Brain microvascular endothelial cell (primary cell): ENCODE results near the gene PRRT1.
"Not testable (repeated sequence)": the region's sequence is repeated elsewhere in the genome, so short reads cannot be mapped to it uniquely, and the experiment has no call there.

Experiments
- DNase-seq: peaks from one replicate; pipeline ENCODE4 v3.0.0-alpha.2; 2020
- H3K27ac ChIP-seq: fragments of 250-450 bp; sonication (Bioruptor Pico); 2 replicates; pipeline ENCODE4 v1.5.1; 2020; ENCODE audit warnings: mild to moderate bottlenecking, moderate library complexity
- H3K27me3 ChIP-seq: fragments of 250-450 bp; sonication (Bioruptor Pico); replicated peaks from 2 replicates; pipeline ENCODE4 v1.5.1; 2020; ENCODE audit warnings: mild to moderate bottlenecking
- H3K36me3 ChIP-seq: fragments of 250-450 bp; sonication (Bioruptor Pico); replicated peaks from 2 replicates; pipeline ENCODE4 v1.5.1; 2020; ENCODE audit warnings: mild to moderate bottlenecking
- H3K4me3 ChIP-seq: 2 replicates; pipeline ENCODE4 v1.5.1; 2011; ENCODE audit warnings: low read depth, mild to moderate bottlenecking, control low read depth, low read length, moderate library complexity
- CTCF ChIP-seq: IDR thresholded peaks from 2 replicates; pipeline ENCODE4 v1.5.1; 2011; ENCODE audit warnings: low read depth, mild to moderate bottlenecking, moderate library complexity, low read length, control low read depth, inconsistent platforms; ENCODE audit errors: missing control alignments
- in situ Hi-C: cut with HindIII; loops from 2 replicates; pipeline ENCODE4 v1.10.0; 2017; ENCODE audit warnings: low sequenced_read_pairs, low pct_ligation_motif_present

PRRT1 gene

GRCh38 chr6:32149092-32149755 lies 2.5 kb downstream of the PRRT1 start:
- Histone ChIP-seq H3K36me3 (no peaks in the 10 kb centered on the region), H3K27me3 (no peaks in the 10 kb centered on the region), H3K4me3 (peak overlapping the region; percentile 24), H3K27ac (no peak overlapping the region)
- TF ChIP-seq CTCF, result no peak
- in situ Hi-C loops, result no loop called here
- DNase-seq, result no peak

GRCh38 chr6:32148289-32149091 lies 3.2 kb downstream of the PRRT1 start:
- DNase-seq, result peak; percentile 33
- TF ChIP-seq CTCF, result peak; percentile 39
- Histone ChIP-seq H3K4me3 (peak overlapping the region; percentile 35), H3K36me3 (no peaks in the 10 kb centered on the region), H3K27me3 (no peaks in the 10 kb centered on the region), H3K27ac (no peak overlapping the region)
- in situ Hi-C loops, result no loop called here

GRCh38 chr6:32147401-32148132 lies 4.2 kb downstream of the PRRT1 start:
- no peak for TF ChIP-seq CTCF
- Histone ChIP-seq H3K36me3 (no peaks in the 10 kb centered on the region), H3K27ac (no peak overlapping the region), H3K4me3 (no peak overlapping the region), H3K27me3 (no peaks in the 10 kb centered on the region)
- DNase-seq, result no peak
- in situ Hi-C loops, result no loop called here

- Histone ChIP-seq H3K27ac (no peak overlapping the region), H3K36me3 (no peaks in the 10 kb centered on the region), H3K27me3 (no peaks in the 10 kb centered on the region), H3K4me3 (no peak overlapping the region)
- no peak for DNase-seq
- no peak for TF ChIP-seq CTCF
- in situ Hi-C loops, result no loop called here
These were observed 5.1 kb downstream of the PRRT1 start for GRCh38 chr6:32146687-32147086.

- TF ChIP-seq CTCF, result no peak
- no peak overlapping the region for H3K27ac ChIP-seq
- in situ Hi-C loops, result no loop called here
- no peaks in the 10 kb centered on the region for H3K36me3 ChIP-seq
- no peaks in the 10 kb centered on the region for H3K27me3 ChIP-seq
- no peak for DNase-seq
- no peak overlapping the region for H3K4me3 ChIP-seq
These were observed 5.5 kb downstream of the PRRT1 start for GRCh38 chr6:32146287-32146686.

- H3K27ac ChIP-seq, DNase-seq, H3K4me3 ChIP-seq, H3K27me3 ChIP-seq, in situ Hi-C loops, H3K36me3 ChIP-seq: not testable (repeated sequence)
These were observed 7.5 kb downstream of the PRRT1 start for GRCh38 chr6:32144238-32144637.
